Measurements from ENCODE around the gene NSFL1C.
"Not testable (repeated sequence)": the region's sequence is repeated elsewhere in the genome, so short reads cannot be mapped to it uniquely, and the experiment has no call there.

The NSFL1C gene

DNA sequence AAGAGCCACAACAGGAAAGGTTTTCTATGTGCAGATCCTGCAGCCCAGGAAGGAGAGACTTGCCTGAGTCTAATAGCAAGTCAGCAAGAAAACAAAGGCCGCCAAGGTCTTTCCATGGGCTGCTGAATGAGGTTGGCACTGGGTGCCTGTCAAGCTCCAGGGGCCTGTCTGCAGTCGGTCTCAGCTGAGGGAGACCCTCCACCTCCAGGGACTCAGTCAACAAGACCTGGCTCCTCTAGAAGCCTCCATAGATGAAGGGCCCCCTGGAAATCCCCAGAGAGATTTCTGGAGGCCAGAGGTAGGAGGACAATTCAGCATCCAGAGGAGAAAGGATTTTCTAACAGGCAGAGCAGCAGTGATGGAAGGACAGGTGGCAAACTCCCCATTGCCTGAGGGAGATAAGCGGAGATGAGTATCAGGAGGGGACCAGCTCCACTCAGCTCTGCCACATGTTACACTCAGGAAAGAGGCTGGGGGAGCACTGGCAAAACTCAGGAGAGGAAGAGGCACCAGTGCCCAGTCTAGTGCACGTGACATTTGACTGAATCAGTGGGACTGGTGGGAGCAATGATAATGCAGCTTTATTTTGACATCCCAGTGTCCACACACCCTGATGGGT, 40.3 kb downstream of the NSFL1C start:
- DNase-seq (ENCODE audit: low read depth in 1 of 2, low spot score in 1 of 2), result no peak

DNA sequence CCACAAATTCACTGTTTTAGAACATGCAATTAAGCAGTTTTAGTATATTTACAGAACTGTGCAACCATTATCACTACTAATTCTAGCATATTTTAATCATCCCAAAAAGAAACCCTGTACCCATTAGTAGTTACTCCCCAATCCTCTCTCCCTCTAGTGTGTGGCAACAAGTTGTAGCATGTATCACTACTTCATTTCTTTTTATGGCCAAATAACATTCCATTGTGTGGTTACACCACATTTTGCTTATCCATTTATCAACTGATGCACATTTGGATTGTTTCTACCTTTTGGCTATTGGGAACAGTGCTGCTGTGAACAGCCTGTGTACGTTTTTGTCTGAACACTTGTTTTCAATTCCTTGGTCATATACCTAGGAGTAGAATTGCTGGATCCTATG, 42.3 kb downstream of the NSFL1C start:
- no peak for DNase-seq (ENCODE audit: low read depth in 1 of 2, low spot score in 1 of 2)

DNA sequence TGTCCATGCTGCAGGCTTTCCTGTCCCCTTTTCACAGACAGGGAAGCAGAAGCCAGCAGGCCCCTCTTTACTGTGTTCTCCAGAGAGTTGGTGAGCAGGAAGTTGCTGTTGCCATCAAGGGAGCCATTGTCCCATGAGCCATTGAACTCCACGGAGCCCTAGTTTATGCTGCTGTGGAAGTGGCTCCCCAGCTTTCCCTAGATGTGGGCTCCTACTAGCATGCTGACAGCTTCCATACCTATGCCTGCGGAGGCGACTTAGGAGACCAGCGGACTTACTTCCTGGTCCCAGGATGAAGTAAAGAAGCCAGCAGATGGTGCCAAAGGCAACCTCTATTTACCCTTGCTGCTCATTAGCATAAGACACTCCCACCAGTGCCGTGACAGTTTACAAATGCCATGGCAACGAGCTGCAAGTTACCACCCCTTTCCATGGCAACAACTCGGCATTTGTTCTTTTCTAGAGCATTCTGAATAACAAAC, 43.0 kb downstream of the NSFL1C start:
- DNase-seq (ENCODE audit: low read depth in 1 of 2, low spot score in 1 of 2), result no peak

DNA sequence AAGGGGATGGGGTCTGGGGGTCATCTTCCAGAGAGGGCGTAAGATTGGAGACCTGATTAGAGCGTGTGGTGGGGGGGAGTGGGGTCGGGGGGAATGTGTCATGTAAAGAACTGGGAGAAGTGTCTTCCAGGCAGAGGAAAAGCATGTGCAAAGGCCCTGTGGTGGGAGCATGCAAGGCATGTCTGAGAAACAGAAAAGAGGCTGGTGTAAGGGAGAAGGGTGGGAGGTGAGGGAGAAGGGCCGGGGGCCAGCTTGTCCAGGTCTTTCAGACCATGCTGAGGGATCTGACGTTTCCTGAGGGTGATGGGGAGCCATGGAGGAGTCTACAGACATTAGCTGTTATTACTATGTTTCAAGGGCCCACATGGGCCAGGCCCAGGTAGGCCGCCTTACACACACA, 43.4 kb downstream of the NSFL1C start:
- no peak for DNase-seq (ENCODE audit: low read depth in 1 of 2, low spot score in 1 of 2)

DNA sequence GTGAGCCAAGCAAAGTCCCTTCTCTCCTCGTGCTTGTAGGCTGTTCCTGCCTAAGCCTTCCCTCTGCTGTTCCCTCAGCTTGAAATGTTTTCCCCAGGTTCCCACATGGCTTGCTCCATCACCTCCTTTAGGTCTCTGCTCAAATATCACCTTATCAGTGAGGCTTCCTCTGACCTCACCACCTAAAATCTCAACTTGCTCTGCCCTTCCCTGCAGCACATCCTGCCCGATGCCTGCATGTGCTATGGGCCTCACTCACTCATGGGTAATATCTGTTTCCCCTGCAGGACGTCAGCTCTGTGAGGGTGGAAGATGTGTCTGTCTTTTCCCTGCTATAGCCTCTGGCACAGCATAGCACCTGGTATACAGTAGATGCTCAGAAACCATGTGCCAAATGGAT, 43.9 kb downstream of the NSFL1C start:
- no peak for DNase-seq (ENCODE audit: low read depth in 1 of 2, low spot score in 1 of 2)

DNA sequence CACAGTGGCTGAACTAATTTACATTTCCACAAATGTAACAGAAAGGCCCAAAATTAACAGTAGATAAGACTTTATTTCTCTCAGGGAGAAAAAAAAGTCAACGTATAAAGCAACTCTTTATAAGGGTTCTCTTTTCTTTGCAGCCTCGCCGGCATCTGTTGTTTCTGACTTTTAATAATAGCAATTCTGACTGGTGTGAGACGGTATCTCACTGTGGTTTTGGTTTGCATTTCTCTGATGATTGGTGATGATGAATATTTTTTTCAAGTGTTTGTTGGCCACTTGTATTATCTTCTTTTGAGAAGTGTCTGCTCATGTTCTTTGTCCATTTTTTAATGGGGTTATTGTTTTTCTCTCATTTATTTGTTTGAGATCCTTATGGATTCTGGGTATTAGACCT, 46.6 kb downstream of the NSFL1C start:
- DNase-seq (ENCODE audit: low read depth in 1 of 2, low spot score in 1 of 2), result no peak

DNA sequence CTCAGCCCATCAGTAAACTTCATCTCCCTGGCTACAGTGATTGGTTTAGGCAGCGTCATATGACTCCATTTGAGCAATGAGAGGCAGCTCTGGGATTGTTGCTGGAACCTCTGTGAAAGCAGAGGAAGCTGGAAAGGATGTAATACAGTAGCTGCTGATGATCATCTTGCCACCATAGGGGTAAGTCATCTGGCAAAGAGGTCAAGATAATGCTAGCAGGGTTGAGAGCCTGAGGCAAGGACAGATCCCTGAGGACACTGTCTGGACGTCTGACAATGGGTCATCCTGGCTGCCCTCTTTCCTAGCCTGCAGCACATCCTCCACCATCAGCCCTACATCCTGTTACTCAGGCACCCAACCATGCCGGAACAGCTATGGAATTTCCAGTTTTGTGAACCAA, 48.3 kb downstream of the NSFL1C start:
- DNase-seq (ENCODE audit: low read depth in 1 of 2, low spot score in 1 of 2), result no peak

DNA sequence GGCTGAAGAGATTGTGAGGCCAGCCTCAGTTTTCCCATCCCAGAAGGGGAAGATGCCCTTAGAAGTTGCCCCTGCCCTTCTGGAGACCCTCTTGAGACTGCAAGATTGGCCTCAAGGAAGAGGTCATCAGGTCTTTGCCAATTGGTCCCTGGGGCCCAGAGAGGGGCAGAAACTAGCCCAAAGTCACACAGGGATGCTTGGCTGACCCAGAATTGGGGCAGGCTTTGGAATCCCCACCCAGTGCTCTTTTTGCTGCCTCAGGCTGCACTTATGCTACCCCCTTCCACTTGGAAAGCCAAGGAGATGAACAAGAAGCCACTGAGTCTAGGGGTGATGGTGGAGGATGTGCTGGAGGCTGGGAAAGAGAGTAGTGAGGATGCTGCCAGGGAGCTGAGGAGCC, 48.9 kb downstream of the NSFL1C start:
- DNase-seq (ENCODE audit: low read depth in 1 of 2, low spot score in 1 of 2), result no peak

DNA sequence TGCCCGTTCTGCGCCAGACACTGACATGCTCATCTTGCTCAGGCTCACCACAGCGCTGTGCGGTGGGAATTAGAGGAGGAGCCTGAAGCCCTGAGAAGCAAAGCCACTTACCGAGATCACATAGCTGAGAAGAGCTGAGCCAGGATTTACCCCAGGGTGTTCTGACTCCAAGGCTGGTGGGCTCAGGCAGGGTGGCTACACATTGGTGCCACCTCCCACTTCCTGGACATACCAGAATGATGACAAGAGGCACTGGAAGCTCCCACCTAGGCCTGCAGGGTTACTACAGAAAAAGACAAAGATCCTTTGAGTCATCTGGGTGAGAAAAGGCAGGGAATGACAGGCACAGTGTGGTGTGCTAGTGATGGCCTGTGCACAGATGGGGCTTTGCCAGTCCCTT, 49.4 kb downstream of the NSFL1C start:
- no peak for DNase-seq (ENCODE audit: low read depth in 1 of 2, low spot score in 1 of 2)

DNA sequence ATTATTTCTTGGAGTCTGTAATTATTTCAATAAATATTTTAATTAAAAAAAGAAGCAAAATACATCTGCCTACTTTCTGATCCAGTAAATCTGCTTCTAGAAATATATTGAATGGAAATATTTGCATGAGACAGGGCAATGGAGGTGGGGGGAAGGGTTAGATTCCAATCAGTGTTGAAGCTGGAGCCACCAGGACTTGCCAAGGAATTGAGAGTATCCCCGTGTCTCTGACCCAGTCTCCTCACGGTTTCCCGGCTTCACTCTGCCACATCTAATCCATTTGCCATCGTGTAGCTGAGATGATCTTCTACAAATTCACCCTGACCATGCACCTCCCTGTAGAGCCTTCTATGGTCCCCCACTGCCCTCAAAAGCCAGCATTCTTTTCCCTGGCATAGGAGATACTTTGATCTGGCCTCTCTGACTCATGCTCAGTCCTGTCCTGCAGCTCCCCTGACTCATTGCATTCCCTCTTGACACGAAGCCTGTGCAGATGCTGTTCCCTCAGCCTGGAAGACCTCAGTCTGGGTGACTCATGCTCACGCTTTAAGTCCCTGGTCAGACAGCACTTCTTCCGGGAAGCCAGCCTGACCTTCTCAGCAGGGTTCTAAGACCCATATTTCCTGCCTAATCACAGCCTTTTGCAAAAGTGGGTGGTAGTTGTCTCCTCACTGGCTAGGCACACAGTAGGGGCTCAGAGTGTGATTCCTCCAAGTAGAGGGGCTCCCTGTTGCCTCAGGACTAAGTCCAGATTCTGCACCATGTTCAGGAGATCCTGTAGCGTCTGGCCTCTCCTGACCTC, 50.8 kb downstream of the NSFL1C start:
- no peak for DNase-seq (ENCODE audit: low read depth in 1 of 2, low spot score in 1 of 2)

DNA sequence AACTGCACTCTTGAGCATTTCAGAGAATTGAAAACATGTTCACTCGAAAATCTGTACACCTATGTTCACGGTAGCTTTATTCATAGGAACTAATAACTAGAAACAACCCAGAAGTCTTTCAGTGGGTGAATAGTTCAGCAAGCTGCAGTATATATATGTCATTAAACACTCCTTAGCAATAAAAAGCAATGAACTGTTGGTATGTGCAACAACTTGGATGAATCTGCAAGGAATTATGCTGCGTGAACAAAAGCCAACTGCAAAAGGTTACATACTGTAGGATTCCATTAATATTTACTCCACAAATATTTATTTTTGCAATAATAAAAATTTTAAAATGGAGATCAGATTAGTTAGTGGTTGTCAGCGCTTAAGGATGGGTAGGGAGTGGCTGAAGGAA, 51.7 kb downstream of the NSFL1C start:
- no peak for DNase-seq (ENCODE audit: low read depth in 1 of 2, low spot score in 1 of 2)

DNA sequence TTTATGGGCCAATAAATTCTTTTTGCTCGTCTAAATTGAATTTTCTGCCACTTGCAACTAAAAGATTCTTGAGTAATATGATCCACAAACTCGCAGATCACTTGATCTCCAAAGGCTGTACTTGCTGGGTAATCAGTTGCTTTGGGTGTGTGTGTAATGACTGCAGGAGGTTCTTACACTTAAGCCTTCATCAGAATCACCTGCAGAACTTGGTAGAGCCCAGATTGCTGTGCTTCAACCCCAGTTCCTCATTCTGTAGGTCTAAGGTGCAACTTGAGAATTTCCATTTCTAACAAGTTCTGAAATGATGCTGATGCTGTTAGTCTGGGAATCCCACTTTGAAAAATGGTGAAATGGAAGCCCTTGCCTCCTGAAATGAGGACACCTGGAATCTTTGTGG, 60.8 kb downstream of the NSFL1C start:
- no peak for DNase-seq (ENCODE audit: low read depth in 1 of 2, low spot score in 1 of 2)

DNA sequence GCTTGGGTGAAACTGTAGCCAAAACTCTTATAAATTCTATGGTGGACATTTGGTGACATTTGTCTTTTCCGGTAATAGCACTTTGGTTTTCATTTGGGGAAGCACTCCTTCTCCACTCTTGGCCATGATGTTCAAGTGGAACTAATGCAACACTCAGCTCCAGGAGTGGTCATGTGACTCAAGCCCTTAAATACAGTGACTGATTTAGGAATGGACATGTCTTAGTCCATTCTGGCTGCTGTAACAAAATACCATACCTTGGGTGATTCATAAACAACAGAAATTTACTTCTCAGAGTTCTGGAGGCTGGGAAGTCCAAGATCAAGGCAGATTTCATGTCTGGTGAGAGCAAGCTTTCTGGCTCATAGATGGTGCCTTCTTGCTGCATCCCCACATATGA, 63.0 kb downstream of the NSFL1C start:
- DNase-seq (ENCODE audit: low read depth in 1 of 2, low spot score in 1 of 2), result no peak

DNA sequence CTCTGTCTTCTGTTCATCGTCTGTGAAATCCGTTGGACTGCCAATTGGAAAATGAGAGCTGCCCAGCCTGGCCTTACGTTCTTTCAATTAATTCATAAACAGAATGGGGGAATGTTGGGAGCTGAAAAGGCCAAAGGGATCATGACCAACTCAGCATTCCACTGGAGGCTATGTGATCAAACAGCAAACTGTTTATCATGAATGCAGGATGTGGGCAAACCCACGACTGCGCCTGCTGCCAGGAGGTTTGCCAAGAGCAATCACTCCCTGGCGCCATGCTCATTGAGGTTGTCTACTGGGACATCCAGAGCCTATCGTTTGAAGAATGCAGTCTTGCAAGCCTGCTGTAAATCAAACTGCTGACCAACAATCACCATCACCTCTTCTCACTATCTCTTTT, 64.5 kb downstream of the NSFL1C start:
- DNase-seq (ENCODE audit: low read depth in 1 of 2, low spot score in 1 of 2), result no peak

DNA sequence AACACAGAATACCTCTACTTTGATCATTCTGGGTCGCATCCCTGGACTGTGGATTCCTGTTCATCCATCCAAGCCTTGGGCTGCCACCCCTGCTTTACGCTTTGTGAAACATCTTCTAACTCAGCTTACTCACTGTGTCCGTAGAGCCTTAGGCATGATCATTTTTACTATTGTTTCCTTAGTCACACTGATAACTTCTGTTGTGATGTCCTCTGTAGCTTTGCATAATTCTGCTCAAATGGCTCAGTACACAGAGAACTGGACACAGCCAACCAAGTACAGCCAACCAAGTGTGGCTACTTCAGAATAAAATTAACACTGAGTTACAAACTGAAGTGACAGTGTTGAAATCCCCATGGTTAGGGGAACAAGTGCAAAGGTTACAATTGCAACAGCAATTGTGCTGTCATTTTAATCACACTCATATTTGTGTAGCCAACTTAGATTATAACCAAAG, 65.2 kb downstream of the NSFL1C start:
- no peak for DNase-seq (ENCODE audit: low read depth in 1 of 2, low spot score in 1 of 2)

DNA sequence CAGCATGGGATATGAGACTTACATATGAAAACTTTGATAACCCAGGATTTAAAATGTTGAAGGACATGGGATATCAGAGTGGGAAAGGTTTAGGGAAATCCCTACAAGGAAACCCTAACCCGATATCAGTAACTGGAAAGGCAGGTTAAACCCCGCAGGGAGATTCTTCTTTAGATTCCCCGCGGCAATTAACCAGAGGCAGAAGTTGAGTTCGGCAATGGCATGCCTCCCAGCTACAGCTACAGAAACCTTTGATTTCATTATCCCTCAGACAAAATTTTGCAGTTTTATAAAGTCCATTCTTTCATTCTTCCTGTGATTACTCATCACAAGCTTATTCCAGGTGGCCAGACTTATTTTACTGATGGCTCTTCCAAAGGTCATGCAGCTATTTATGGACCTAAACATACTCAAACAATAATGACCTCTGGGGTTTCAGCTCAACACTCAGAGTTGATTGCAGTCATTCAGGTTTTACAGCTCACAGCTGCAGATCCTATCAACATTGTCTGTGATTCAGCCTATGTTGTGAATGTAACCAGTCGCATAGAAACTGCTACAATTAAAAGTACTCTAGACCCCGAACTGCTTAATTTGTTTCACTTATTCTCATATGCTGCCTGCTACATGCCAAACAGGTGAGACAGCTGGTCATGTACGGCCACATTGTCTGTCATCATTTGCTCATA, 66.8 kb downstream of the NSFL1C start:
- DNase-seq (ENCODE audit: low read depth in 1 of 2, low spot score in 1 of 2), result not testable (repeated sequence)

DNA sequence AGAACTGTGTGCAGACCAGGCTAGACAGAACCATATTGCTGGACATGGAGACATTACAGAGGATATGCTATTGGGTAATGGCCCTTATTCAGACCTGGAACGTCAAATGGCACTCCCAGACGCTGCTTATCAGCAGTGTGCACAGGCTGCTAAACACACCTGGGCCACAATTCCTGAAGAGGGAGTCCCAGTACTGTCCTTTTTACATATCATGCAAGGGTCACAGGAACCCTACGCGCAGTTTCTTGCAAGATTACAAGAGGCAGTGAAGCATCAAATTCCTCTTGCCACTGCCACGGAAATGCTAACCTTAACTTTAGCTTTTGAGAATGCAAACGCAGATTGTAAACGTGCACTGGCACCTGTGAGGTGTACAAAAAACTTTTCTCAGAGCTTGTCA, 68.5 kb downstream of the NSFL1C start:
- not testable (repeated sequence) for DNase-seq (ENCODE audit: low read depth in 1 of 2, low spot score in 1 of 2)

DNA sequence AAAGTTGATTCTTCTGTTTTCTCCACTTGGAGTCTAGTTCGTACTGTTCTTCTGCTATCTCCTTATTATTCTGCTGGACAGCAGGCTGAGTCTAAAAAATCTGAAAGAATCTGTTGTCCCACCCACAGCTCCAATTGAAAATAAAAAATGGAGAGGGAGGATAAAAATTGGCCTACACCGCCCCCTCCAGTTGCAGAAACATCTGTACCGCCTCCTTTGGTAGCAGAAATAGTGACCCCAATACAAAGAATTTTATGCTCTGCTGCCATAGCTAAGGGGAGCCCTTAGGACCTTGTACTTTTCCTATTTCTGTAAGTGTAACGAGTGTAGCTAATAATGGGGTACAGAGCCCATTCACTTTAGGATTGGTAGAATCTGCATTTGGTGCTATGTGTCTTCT, 68.9 kb downstream of the NSFL1C start:
- no peak for DNase-seq (ENCODE audit: low read depth in 1 of 2, low spot score in 1 of 2)

DNA sequence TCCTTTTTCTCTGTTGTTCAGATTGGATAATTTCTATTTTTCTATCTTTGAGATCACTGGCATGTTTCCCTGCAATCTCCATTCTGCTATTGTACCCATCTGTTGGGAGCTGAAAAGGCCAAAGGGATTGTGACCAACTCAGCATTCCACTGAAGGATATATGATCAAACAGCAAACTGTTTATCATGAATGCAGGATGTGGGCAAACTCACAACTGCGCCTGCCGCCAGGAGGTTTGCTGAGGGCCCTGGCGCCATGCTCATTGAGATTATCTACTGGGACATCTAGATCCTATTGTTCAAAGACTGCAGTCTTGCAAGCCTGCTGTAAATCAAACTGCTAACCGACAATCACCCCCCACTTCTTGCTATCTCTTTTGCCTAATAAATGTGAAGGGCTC, 69.9 kb downstream of the NSFL1C start:
- DNase-seq (ENCODE audit: low read depth in 1 of 2, low spot score in 1 of 2), result no peak

DNA sequence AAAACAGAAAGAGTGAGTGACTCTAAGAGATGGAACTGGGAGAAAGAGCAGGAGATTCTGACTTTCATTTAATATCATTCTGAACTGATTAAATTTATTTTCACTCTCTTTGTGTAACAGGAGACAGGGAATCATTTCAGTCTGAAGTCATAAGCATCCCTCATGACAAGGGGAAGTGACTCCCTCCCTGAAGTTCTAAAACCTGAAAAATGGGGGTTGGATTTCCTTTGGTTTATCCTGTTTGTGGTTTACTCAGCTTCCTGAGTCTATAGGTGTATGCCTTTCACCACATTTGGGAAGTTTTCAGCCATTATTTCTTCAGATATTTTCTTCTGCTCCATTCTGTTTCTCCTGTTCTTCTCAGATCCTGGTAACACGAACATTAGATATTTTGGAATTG, 70.4 kb downstream of the NSFL1C start:
- DNase-seq (ENCODE audit: low read depth in 1 of 2, low spot score in 1 of 2), result no peak

DNA sequence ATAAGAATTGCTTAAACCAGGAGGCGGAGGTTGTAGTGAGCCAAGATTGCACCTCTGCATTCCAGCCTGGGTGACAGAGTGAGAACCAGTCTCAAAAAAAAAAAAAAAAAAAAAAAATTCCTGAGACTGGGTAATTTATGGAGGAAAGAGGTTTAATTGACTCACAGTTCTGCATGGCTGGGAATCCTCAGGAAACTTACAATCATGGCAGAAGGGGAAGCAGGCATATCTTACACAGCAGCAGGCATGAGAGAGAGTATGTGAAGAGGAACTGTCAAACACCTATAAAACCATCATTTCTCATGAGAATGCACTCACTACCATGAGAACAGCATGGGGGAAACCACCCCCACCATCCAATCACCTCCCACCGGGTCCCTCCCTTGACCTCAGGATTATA, 72.0 kb downstream of the NSFL1C start:
- no peak for DNase-seq (ENCODE audit: low read depth in 1 of 2, low spot score in 1 of 2)

DNA sequence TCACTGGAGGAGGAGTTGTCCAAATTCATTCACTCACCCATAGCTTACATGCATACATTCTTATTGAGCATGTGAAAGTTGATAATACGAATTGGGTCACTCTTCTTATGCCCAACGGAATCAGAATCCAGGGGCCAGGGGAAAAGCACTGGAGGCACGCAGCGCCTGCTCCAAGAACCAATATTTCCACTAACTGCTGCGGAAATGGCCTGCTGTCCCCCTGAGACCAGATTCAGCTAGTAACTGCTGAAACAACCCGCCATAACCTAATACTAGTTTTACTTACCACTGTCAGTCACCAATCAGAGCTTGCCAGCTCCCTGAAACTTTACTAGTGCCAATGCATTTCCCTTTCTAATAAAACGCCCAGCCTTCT, 73.2 kb downstream of the NSFL1C start:
- DNase-seq (ENCODE audit: low read depth in 1 of 2, low spot score in 1 of 2), result no peak

Data from activated CD4-positive, alpha-beta T cell treated with anti-CD3 and anti-CD28 coated beads, Interleukin-2, amount 50 U/mL, for 24 hours (primary cell).